Activated CD4-positive, alpha-beta T cell treated with anti-CD3 and anti-CD28 coated beads, Interleukin-2, amount 50 U/mL, for 4 hours (primary cell): ENCODE measurements around the gene RAB12.
"Not testable (repeated sequence)": the region's sequence is repeated elsewhere in the genome, so short reads cannot be mapped to it uniquely, and the experiment has no call there.

ENCODE experiments used
- DNase-seq, 2 experiments: peaks; one replicate each; pipeline ENCODE4 v3.0.0-alpha.2; 2020

Gene RAB12

GRCh38 chr18:8651478-8652261, 42.4 kb downstream of the RAB12 start:
- not testable (repeated sequence) for DNase-seq

GRCh38 chr18:8654503-8655451, 45.5 kb downstream of the RAB12 start:
- DNase-seq: no peak

- no peak for DNase-seq
Observed at GRCh38 chr18:8656232-8656631, 47.0 kb downstream of the RAB12 start.

GRCh38 chr18:8657050-8657820, 48.0 kb downstream of the RAB12 start:
- DNase-seq: no peak

GRCh38 chr18:8657873-8658470, 48.7 kb downstream of the RAB12 start:
- no peak for DNase-seq

- DNase-seq: no peak
Observed at GRCh38 chr18:8658858-8659485, 49.7 kb downstream of the RAB12 start.

- DNase-seq: no peak
Observed at GRCh38 chr18:8659609-8660242, 50.5 kb downstream of the RAB12 start.

GRCh38 chr18:8660316-8660715, 51.1 kb downstream of the RAB12 start:
- DNase-seq: no peak

- DNase-seq: no peak
Observed at GRCh38 chr18:8661754-8662559, 52.7 kb downstream of the RAB12 start.

- no peak for DNase-seq
Observed at GRCh38 chr18:8662560-8663255, 53.5 kb downstream of the RAB12 start.

GRCh38 chr18:8667846-8668245, 58.6 kb downstream of the RAB12 start:
- DNase-seq: no peak

GRCh38 chr18:8668381-8668780, 59.1 kb downstream of the RAB12 start:
- DNase-seq: no peak

GRCh38 chr18:8669571-8669970, 60.3 kb downstream of the RAB12 start:
- DNase-seq: no peak

GRCh38 chr18:8673256-8674209, 64.3 kb downstream of the RAB12 start:
- DNase-seq: no peak

- no peak for DNase-seq
Observed at GRCh38 chr18:8675057-8675456, 65.8 kb downstream of the RAB12 start.

- no peak for DNase-seq
Observed at GRCh38 chr18:8681196-8681595, 72.0 kb downstream of the RAB12 start.

GRCh38 chr18:8684577-8684976, 75.3 kb downstream of the RAB12 start:
- no peak for DNase-seq

GRCh38 chr18:8685141-8685913, 76.1 kb downstream of the RAB12 start:
- DNase-seq: no peak
